Progenitor cell of endocrine pancreas (in vitro differentiated cells): ENCODE results near the gene STK4. TPM values are rescaled to one million over a fixed set of nuclear protein-coding genes. Genes with fewer than 3 reads are reported as not detected.

ENCODE experiments used
- DNase-seq: peaks from one replicate; pipeline ENCODE4 v3.0.0; 2021; ENCODE audit warnings: low spot score; ENCODE audit not compliant: unreplicated experiment
- H3K27ac Mint-ChIP-seq: 2 replicates; pipeline ENCODE4 v1.8.0; 2021; ENCODE audit warnings: mild to moderate bottlenecking, moderate library complexity, mixed read lengths
- H3K27me3 Mint-ChIP-seq: 2 replicates; pipeline ENCODE4 v1.8.0; 2021; ENCODE audit warnings: mixed read lengths
- H3K36me3 Mint-ChIP-seq: 2 replicates; pipeline ENCODE4 v1.8.0; 2022; ENCODE audit warnings: mixed read lengths; ENCODE audit not compliant: insufficient read depth
- H3K4me1 Mint-ChIP-seq: 2 replicates; pipeline ENCODE4 v1.8.0; 2021; ENCODE audit warnings: low read depth, mixed read lengths
- H3K4me3 Mint-ChIP-seq: 2 replicates; pipeline ENCODE4 v1.8.0; 2021; ENCODE audit warnings: low read depth, mild to moderate bottlenecking, moderate library complexity, mixed read lengths
- H3K9me3 Mint-ChIP-seq: 2 replicates; pipeline ENCODE4 v1.8.0; 2021; ENCODE audit warnings: low read depth, mixed read lengths
- CTCF ChIP-seq: fragments of 200-600 bp; sonication (generic); IDR thresholded peaks from one replicate; pipeline ENCODE4 v1.5.0; 2021; ENCODE audit warnings: antibody characterized with exemption, mild to moderate bottlenecking; ENCODE audit not compliant: unreplicated experiment
- total RNA-seq: library from RNA; stranded (reverse); gene quantifications from 2 replicates; pipeline ENCODE4 v1.2.1, GENCODE V29; 2021

STK4 gene
- total RNA-seq, 1 donor from 2014 or later, result 36.3 TPM

DNA sequence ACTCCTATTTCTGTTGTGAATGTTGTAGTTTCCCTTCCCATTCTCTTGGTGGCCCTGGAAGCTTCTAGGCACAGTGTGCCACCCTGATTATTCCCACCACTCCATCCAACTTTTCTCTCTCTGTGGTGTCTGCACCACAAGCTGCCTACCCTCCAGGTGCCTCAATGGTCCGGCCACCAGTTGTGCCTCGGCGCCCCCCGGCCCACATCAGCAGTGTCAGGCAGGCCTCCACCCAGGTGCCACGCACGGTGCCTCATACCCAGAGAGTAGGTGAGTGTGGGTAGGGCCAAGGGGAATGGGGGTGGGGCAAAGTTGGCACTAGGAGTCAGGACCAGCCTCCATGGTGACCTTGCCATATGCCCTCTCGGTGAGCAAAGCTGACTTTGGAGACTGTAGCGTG, 33.4 kb upstream of the STK4 start:
- Mint-ChIP-seq H3K4me3 (no peak overlapping the region), H3K4me1 (peaks cover 5% of the 10 kb centered on the region), H3K9me3 (no peaks in the 10 kb centered on the region), H3K27me3 (no peaks in the 10 kb centered on the region), H3K27ac (no peak overlapping the region), H3K36me3 (peaks cover 11% of the 10 kb centered on the region)
- no peak for TF ChIP-seq CTCF
- DNase-seq, result no peak

- H3K36me3 Mint-ChIP-seq, result peaks cover 11% of the 10 kb centered on the region
- no peak for TF ChIP-seq CTCF
- no peaks in the 10 kb centered on the region for H3K9me3 Mint-ChIP-seq
- H3K27ac Mint-ChIP-seq, result peak overlapping the region; percentile 62
- DNase-seq, result no peak
- no peaks in the 10 kb centered on the region for H3K27me3 Mint-ChIP-seq
- peaks cover 5% of the 10 kb centered on the region for H3K4me1 Mint-ChIP-seq
- H3K4me3 Mint-ChIP-seq, result no peak overlapping the region
Observed at GRCh38 chr20:44936510-44936909, 29.8 kb upstream of the STK4 start.

DNA sequence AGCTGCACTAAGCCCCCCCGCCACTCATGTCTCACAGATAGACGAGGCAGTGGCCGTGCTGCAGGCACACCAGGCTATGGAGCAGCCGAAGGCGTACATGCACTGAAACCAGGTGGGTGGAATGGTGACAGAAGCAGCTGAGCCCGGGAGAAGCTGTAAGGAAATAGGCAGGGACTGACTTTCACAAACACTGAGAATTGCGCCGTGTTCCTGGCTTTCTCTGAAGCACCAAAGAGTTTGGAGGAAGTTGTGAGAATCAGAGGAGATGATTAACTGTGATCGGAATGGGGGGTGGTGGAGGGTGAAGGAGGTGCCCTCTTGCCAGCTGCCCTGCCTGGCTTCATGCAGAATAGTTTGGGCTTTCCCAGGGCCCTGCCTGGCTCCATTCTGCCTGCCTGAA, 27.7 kb upstream of the STK4 start:
- peaks cover 10% of the 10 kb centered on the region for H3K36me3 Mint-ChIP-seq
- DNase-seq, result no peak
- no peak overlapping the region for H3K27ac Mint-ChIP-seq
- H3K27me3 Mint-ChIP-seq, result no peaks in the 10 kb centered on the region
- H3K4me3 Mint-ChIP-seq, result no peak overlapping the region
- H3K4me1 Mint-ChIP-seq, result peaks cover 5% of the 10 kb centered on the region
- no peak for TF ChIP-seq CTCF
- H3K9me3 Mint-ChIP-seq, result no peaks in the 10 kb centered on the region

- no peak for TF ChIP-seq CTCF
- no peak for DNase-seq
- H3K9me3 Mint-ChIP-seq, result no peaks in the 10 kb centered on the region
- H3K4me3 Mint-ChIP-seq, result no peak overlapping the region
- no peaks in the 10 kb centered on the region for H3K27me3 Mint-ChIP-seq
- no peak overlapping the region for H3K27ac Mint-ChIP-seq
- peaks cover 15% of the 10 kb centered on the region for H3K36me3 Mint-ChIP-seq
- peaks cover 2% of the 10 kb centered on the region for H3K4me1 Mint-ChIP-seq
Observed at GRCh38 chr20:44941120-44941691, 25.1 kb upstream of the STK4 start.

GRCh38 chr20:44942264-44942973, 23.9 kb upstream of the STK4 start:
- TF ChIP-seq CTCF, result no peak
- Mint-ChIP-seq H3K4me3 (no peak overlapping the region), H3K9me3 (no peaks in the 10 kb centered on the region), H3K36me3 (peaks cover 17% of the 10 kb centered on the region), H3K4me1 (no peaks in the 10 kb centered on the region), H3K27ac (no peak overlapping the region), H3K27me3 (no peaks in the 10 kb centered on the region)
- DNase-seq, result no peak
